Nephron progenitor cell (in vitro differentiated cells): ENCODE measurements around the gene SNX27.

Experiments used
- DNase-seq: peaks from one replicate; pipeline ENCODE4 v3.0.0; 2021
- H3K27ac Mint-ChIP-seq: 2 replicates; pipeline ENCODE4 v1.8.0; 2021; ENCODE audit warnings: mild to moderate bottlenecking, moderate library complexity, mixed read lengths
- H3K27me3 Mint-ChIP-seq: 2 replicates; pipeline ENCODE4 v1.8.0; 2021; ENCODE audit warnings: mild to moderate bottlenecking, low read depth, mixed read lengths; ENCODE audit not compliant: poor library complexity
- H3K36me3 Mint-ChIP-seq: 2 replicates; pipeline ENCODE4 v1.8.0; 2021; ENCODE audit warnings: low read depth, mixed read lengths
- H3K4me1 Mint-ChIP-seq: 2 replicates; pipeline ENCODE4 v1.8.0; 2021; ENCODE audit warnings: mixed read lengths
- H3K4me3 Mint-ChIP-seq: 2 replicates; pipeline ENCODE4 v1.8.0; 2021; ENCODE audit warnings: mild to moderate bottlenecking, moderate library complexity, mixed read lengths
- H3K9me3 Mint-ChIP-seq: 2 replicates; pipeline ENCODE4 v1.8.0; 2021; ENCODE audit warnings: mild to moderate bottlenecking, moderate library complexity, mixed read lengths
- CTCF ChIP-seq: fragments of 200-600 bp; sonication (generic); IDR thresholded peaks from 2 replicates; pipeline ENCODE4 v1.5.0; 2021; ENCODE audit warnings: antibody characterized with exemption

The SNX27 gene

GRCh38 chr1:151737026-151737425, 125.2 kb downstream of the SNX27 start:
- Mint-ChIP-seq H3K9me3 (peaks cover 21% of the 10 kb centered on the region), H3K36me3 (no peaks in the 10 kb centered on the region), H3K4me3 (no peak overlapping the region), H3K27me3 (peaks cover 25% of the 10 kb centered on the region), H3K4me1 (no peaks in the 10 kb centered on the region), H3K27ac (no peak overlapping the region)
- DNase-seq: no peak
- TF ChIP-seq CTCF: no peak

GRCh38 chr1:151737479-151737878, 125.6 kb downstream of the SNX27 start:
- no peaks in the 10 kb centered on the region for H3K4me1 Mint-ChIP-seq
- peaks cover 21% of the 10 kb centered on the region for H3K9me3 Mint-ChIP-seq
- H3K4me3 Mint-ChIP-seq: no peak overlapping the region
- no peak overlapping the region for H3K27ac Mint-ChIP-seq
- no peak for TF ChIP-seq CTCF
- H3K27me3 Mint-ChIP-seq: peaks cover 27% of the 10 kb centered on the region
- H3K36me3 Mint-ChIP-seq: no peaks in the 10 kb centered on the region
- no peak for DNase-seq

- peaks cover 21% of the 10 kb centered on the region for H3K9me3 Mint-ChIP-seq
- DNase-seq: no peak
- no peak overlapping the region for H3K4me3 Mint-ChIP-seq
- TF ChIP-seq CTCF: no peak
- no peak overlapping the region for H3K27ac Mint-ChIP-seq
- peaks cover 46% of the 10 kb centered on the region for H3K27me3 Mint-ChIP-seq
- H3K36me3 Mint-ChIP-seq: no peaks in the 10 kb centered on the region
- no peaks in the 10 kb centered on the region for H3K4me1 Mint-ChIP-seq
Observed at GRCh38 chr1:151739590-151740355, 127.9 kb downstream of the SNX27 start.

- Mint-ChIP-seq H3K27ac (peak overlapping the region; percentile 37), H3K4me3 (no peak overlapping the region), H3K4me1 (no peaks in the 10 kb centered on the region), H3K27me3 (peaks cover 60% of the 10 kb centered on the region), H3K9me3 (peaks cover 19% of the 10 kb centered on the region), H3K36me3 (no peaks in the 10 kb centered on the region)
- DNase-seq: no peak
- no peak for TF ChIP-seq CTCF
Observed at GRCh38 chr1:151741516-151741915, 129.7 kb downstream of the SNX27 start.
